CD14-positive monocyte (primary cell): ENCODE measurements around the gene PMM1. TPM values are rescaled to one million over a fixed set of nuclear protein-coding genes. Genes with fewer than 3 reads are reported as not detected.
A peak's percentile ranks its signal among the peaks of the same experiment; 100 is the strongest.

Source experiments
- DNase-seq, 3 donors: peaks; one replicate each; pipeline ENCODE4 v3.0.0-alpha.2; 2011 to 2022
- H2AFZ ChIP-seq: 2 replicates; pipeline ENCODE4 v1.6.0; 2012; ENCODE audit warnings: mild to moderate bottlenecking, low read depth, low read length, inconsistent platforms; ENCODE audit not compliant: insufficient read depth, poor library complexity, severe bottlenecking
- H3K27ac ChIP-seq, 2 donors: 1 replicate in 1 of 2; 2 replicates in 1 of 2; pipeline ENCODE4 v1.5.1; 2012 to 2013; ENCODE audit warnings: low read length in 2 of 2, control low read depth in 1 of 2, inconsistent platforms in 1 of 2, low read depth in 1 of 2, mild to moderate bottlenecking in 1 of 2
- H3K27me3 ChIP-seq, 2 donors: one replicate each; pipeline versions ENCODE4 v1.6.0 to v1.6.1; 2011 to 2013; ENCODE audit warnings: low read length in 2 of 2; ENCODE audit not compliant: control insufficient read depth in 2 of 2, insufficient read depth in 2 of 2
- H3K36me3 ChIP-seq, 2 donors: replicated peaks in 1 of 2; 1 replicate in 1 of 2; 2 replicates in 1 of 2; pipeline versions ENCODE4 v1.5.1 to v1.6.1; 2012 to 2013; ENCODE audit warnings: low read length in 2 of 2, control low read depth in 1 of 2, inconsistent platforms in 1 of 2, mild to moderate bottlenecking in 1 of 2; ENCODE audit not compliant: insufficient read depth in 2 of 2, control insufficient read depth in 1 of 2
- H3K4me1 ChIP-seq, 2 donors: 1 replicate in 1 of 2; 2 replicates in 1 of 2; pipeline versions ENCODE4 v1.5.1 to v1.6.1; 2012 to 2013; ENCODE audit warnings: low read length in 2 of 2, control low read depth in 1 of 2, inconsistent platforms in 1 of 2, mild to moderate bottlenecking in 1 of 2, moderate library complexity in 1 of 2; ENCODE audit not compliant: insufficient read depth in 2 of 2, control insufficient read depth in 1 of 2
- H3K4me2 ChIP-seq: replicated peaks from 2 replicates; pipeline ENCODE3; 2012; ENCODE audit warnings: low read length, moderate library complexity, mild to moderate bottlenecking; ENCODE audit not compliant: poor library complexity, severe bottlenecking; ENCODE audit errors: extremely low read depth
- H3K4me3 ChIP-seq, 3 experiments: fragments of 200-600 bp in 1 of 3; sonication (generic) in 1 of 3; replicated peaks in 1 of 3; 1 replicate in 2 of 3; 2 replicates in 1 of 3; pipeline ENCODE4 v1.5.1; 2011 to 2013; ENCODE audit warnings: low read length in 3 of 3, mild to moderate bottlenecking in 3 of 3, control low read depth in 2 of 3, low read depth in 2 of 3, inconsistent platforms in 1 of 3, moderate library complexity in 1 of 3
- H3K79me2 ChIP-seq: 2 replicates; pipeline ENCODE4 v1.6.0; 2012; ENCODE audit warnings: mild to moderate bottlenecking, control low read depth, inconsistent platforms, low read length, moderate library complexity; ENCODE audit not compliant: insufficient read depth
- H3K9ac ChIP-seq: 2 replicates; pipeline ENCODE4 v1.6.0; 2017; ENCODE audit warnings: low read length, mild to moderate bottlenecking; ENCODE audit not compliant: insufficient read depth, poor library complexity, severe bottlenecking
- H3K9me3 ChIP-seq, 2 donors: replicated peaks in 1 of 2; 1 replicate in 1 of 2; 2 replicates in 1 of 2; pipeline versions ENCODE4 v1.5.1 to v1.6.1; 2012 to 2013; ENCODE audit warnings: low read length in 2 of 2, control low read depth in 1 of 2; ENCODE audit not compliant: control insufficient read depth in 1 of 2, insufficient read depth in 1 of 2
- H4K20me1 ChIP-seq: 2 replicates; pipeline ENCODE4 v1.6.0; 2012; ENCODE audit warnings: mild to moderate bottlenecking, low read length, control low read depth, moderate library complexity; ENCODE audit not compliant: insufficient read depth
- H3K27ac Mint-ChIP-seq, 7 donors: one replicate each; pipeline ENCODE4 v1.8.0; 2020; ENCODE audit warnings: mild to moderate bottlenecking in 7 of 7, mixed read lengths in 7 of 7, moderate library complexity in 6 of 7, inconsistent platforms in 2 of 7
- H3K27me3 Mint-ChIP-seq, 3 donors: one replicate each; pipeline ENCODE4 v1.8.0; 2021 to 2022; ENCODE audit warnings: low read depth in 3 of 3, mild to moderate bottlenecking in 3 of 3, mixed read lengths in 3 of 3, moderate library complexity in 3 of 3, inconsistent platforms in 1 of 3
- H3K36me3 Mint-ChIP-seq, 2 donors: one replicate each; pipeline ENCODE4 v1.8.0; 2020; ENCODE audit warnings: mixed read lengths in 2 of 2, inconsistent platforms in 1 of 2, mild to moderate bottlenecking in 1 of 2
- H3K4me1 Mint-ChIP-seq: one replicate; pipeline ENCODE4 v1.8.0; 2020; ENCODE audit warnings: mild to moderate bottlenecking, mixed read lengths
- H3K4me3 Mint-ChIP-seq, 2 donors: one replicate each; pipeline ENCODE4 v1.8.0; 2020; ENCODE audit warnings: mild to moderate bottlenecking in 2 of 2, mixed read lengths in 2 of 2, moderate library complexity in 1 of 2
- H3K9me3 Mint-ChIP-seq, 7 donors: one replicate each; pipeline ENCODE4 v1.8.0; 2020 to 2022; ENCODE audit warnings: mixed read lengths in 7 of 7, mild to moderate bottlenecking in 6 of 7, moderate library complexity in 6 of 7, inconsistent platforms in 2 of 7
- WGBS: methylation state at CpG from one replicate; pipeline ENCODE4 v1.1.5; 2013; ENCODE audit warnings: missing lambda C conversion rate; ENCODE audit not compliant: insufficient coverage; 5-methylcytosine and 5-hydroxymethylcytosine counted together
- intact Hi-C, 2 donors: fragments of 100-400 bp; cut with micrococcal nuclease; formaldehyde crosslinking; loops; one replicate each; pipeline versions ENCODE4 v1.15.0 to v1.15.1; 2023
- polyA plus RNA-seq, 3 donors: library from polyadenylated mRNA; depleted of rRNA in 1 of 3; unstranded in 2 of 3; stranded (reverse) in 1 of 3; fragments of 300-500 nt in 2 of 3; fragments of >200 nt in 1 of 3; fragmentation: Illumina TruSeq in 2 of 3; gene quantifications; 1 replicate in 2 of 3; 2 replicates in 1 of 3; pipeline ENCODE4 v1.2.3, GENCODE V29; 2012 to 2021
- TF ChIP-seq, protein P1 (sequence below): fragments of 200-600 bp; IDR thresholded peaks from one replicate; pipeline ENCODE4 v1.8.0; 2022; ENCODE audit warnings: antibody characterized with exemption, mild to moderate bottlenecking

The PMM1 gene
- polyA plus RNA-seq, 3 donors, result 15.6 to 32.4 (median 23.5) TPM

DNA sequence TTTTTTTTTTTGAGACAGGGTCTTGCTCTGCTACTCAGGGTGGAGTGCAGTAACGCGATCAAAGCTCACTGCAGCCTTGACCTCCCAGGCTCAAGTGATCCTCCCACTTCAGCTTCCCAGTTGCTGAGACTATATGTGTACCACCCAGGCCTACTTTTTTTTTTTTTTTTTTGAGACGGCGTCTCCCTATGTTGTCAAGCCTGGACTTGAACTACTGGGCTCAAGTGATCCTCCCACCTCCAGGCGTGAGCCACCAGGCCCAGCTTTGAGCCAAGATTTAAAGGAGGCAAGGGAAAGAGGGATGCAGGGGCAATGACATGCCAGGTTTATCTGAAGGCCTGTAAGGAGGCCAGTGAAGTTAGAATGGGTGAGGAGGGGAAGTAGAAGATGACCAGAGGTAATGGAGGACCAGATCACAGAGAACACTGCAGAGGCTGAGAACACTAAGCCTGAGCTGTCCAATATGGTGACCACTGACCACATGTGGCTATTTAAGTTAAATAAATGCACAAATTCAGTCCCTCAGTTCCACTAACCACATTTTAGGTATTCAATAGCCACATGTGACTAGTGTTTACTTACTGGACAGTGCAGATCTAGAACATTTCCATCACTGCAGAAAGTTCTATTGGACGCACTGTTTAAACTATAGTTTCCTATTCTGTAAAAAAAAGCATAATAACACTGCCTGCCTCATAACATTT is 23.1 kb upstream of the PMM1 start:
- TF ChIP-seq, protein P1, sequence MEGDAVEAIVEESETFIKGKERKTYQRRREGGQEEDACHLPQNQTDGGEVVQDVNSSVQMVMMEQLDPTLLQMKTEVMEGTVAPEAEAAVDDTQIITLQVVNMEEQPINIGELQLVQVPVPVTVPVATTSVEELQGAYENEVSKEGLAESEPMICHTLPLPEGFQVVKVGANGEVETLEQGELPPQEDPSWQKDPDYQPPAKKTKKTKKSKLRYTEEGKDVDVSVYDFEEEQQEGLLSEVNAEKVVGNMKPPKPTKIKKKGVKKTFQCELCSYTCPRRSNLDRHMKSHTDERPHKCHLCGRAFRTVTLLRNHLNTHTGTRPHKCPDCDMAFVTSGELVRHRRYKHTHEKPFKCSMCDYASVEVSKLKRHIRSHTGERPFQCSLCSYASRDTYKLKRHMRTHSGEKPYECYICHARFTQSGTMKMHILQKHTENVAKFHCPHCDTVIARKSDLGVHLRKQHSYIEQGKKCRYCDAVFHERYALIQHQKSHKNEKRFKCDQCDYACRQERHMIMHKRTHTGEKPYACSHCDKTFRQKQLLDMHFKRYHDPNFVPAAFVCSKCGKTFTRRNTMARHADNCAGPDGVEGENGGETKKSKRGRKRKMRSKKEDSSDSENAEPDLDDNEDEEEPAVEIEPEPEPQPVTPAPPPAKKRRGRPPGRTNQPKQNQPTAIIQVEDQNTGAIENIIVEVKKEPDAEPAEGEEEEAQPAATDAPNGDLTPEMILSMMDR, result no peak
- no peak overlapping the region for H3K27ac ChIP-seq
- H3K4me3 ChIP-seq, result no peak overlapping the region
- H3K27me3 ChIP-seq, result no peaks in the 10 kb centered on the region
- peaks cover 5% of the 10 kb centered on the region for H3K4me1 Mint-ChIP-seq
- H3K27ac Mint-ChIP-seq, result peak overlapping the region in 2 of 7 donors; percentile 38 to 55
- intact Hi-C loops, result no loop called here
- H3K9me3 Mint-ChIP-seq, result no peaks in the 10 kb centered on the region
- H3K9me3 ChIP-seq, result no peaks in the 10 kb centered on the region
- H4K20me1 ChIP-seq, result peaks cover 34% of the 10 kb centered on the region
- H3K36me3 Mint-ChIP-seq, result peaks cover 30 to 51% of the 10 kb centered on the region in 2 donors
- no peak for DNase-seq
- H3K79me2 ChIP-seq, result peaks cover 42% of the 10 kb centered on the region
- 100% methylated on average over 2 of the region's 6 CpGs for WGBS
- peaks cover 4 to 38% of the 10 kb centered on the region in 2 donors for H3K36me3 ChIP-seq
- H2AFZ ChIP-seq, result no peak overlapping the region
- peaks cover 0 to 7% (median 5%) of the 10 kb centered on the region in 3 donors for H3K27me3 Mint-ChIP-seq
- no peaks in the 10 kb centered on the region for H3K4me1 ChIP-seq
- H3K4me2 ChIP-seq, result no peak overlapping the region
- no peak overlapping the region for H3K9ac ChIP-seq
- H3K4me3 Mint-ChIP-seq, result no peak overlapping the region

GRCh38 chr22:41608386-41608785 is 18.7 kb upstream of the PMM1 start:
- Mint-ChIP-seq H3K4me1 (no peaks in the 10 kb centered on the region), H3K27ac (peak overlapping the region in 1 of 7 donors; percentile 85), H3K4me3 (no peak overlapping the region), H3K9me3 (peaks cover 0 to 2% (median 0%) of the 10 kb centered on the region in 7 donors), H3K36me3 (peaks cover 60 to 77% of the 10 kb centered on the region in 2 donors), H3K27me3 (peaks cover 3 to 7% (median 5%) of the 10 kb centered on the region in 3 donors)
- H3K4me2 ChIP-seq, result no peak overlapping the region
- H3K4me3 ChIP-seq, result no peak overlapping the region
- WGBS, result 95% methylated on average over 2 of the region's 3 CpGs
- H3K36me3 ChIP-seq, result peaks cover 33 to 78% of the 10 kb centered on the region in 2 donors
- no peak for DNase-seq
- no peak overlapping the region for H3K9ac ChIP-seq
- no peak overlapping the region for H3K27ac ChIP-seq
- TF ChIP-seq, protein P1, result no peak
- H3K27me3 ChIP-seq, result no peaks in the 10 kb centered on the region
- intact Hi-C loops, result no loop called here
- H3K9me3 ChIP-seq, result no peaks in the 10 kb centered on the region
- peaks cover 40% of the 10 kb centered on the region for H4K20me1 ChIP-seq
- H3K4me1 ChIP-seq, result no peaks in the 10 kb centered on the region
- peaks cover 7% of the 10 kb centered on the region for H3K79me2 ChIP-seq
- H2AFZ ChIP-seq, result no peak overlapping the region
